DMS 273 (cell line): ENCODE results near the gene THRSP.
"Not testable (repeated sequence)": the region's sequence is repeated elsewhere in the genome, so short reads cannot be mapped to it uniquely, and the experiment has no call there.

Source experiments
- DNase-seq: peaks from one replicate; lab custom pipeline; 2025; ENCODE audit not compliant: unreplicated experiment; lab: John Stamatoyannopoulos, UW

Gene THRSP

DNA sequence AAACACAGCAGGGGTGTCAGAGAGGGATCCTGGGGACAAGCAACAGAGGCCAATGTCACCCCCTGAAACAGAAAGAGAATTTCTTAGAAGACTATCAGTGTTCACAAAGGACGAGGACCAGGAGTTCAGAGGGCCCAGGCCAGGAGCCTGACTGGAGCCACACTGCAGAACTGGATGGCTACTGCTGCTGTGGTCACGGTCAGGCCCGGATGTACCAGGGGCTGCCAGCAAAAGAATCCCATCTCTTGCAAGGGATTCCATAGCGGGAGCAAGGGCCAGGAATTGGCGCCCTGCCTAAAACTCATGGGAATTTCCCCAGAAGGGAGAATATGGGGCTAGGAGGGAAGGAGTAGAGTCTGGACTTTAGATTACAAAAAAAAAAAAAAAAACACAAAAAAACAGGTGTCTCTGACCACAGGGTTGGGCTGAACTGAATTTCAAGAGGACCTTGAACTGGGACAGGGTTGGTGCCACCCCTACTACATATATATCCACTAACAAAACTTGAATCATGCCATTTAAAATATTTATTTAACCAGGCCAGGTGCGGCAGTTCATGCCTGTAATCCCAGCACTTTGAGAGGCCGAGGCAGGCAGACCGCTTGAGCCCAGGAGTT lies 24.9 kb upstream of the THRSP start:
- peak; percentile 6 for DNase-seq

DNA sequence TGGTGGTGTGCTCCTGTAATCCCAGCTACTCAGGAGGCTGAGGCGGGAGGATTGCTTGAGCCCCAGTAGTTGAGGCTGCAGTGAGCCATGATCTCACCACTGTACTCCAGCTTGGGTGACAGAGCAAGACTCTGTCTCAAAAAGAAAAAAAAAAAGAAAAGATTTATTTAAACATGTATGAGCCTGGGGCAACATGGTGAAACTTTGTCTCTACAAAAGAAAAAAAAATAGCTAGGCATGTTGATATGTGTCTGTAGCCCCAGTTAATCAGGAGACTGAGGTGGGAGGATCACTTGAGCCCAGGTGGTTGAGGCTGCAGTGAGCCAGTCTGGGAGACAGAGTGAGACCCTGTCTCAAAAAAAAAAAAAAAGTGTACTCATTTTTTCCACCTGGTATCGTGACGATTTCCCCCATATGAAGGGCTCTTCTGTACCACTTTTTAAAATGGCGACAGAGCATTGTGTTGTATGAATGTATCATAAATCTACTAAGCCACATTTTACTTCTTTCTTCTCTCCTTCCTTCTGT lies 24.2 kb upstream of the THRSP start:
- DNase-seq: peak; percentile 34

DNA sequence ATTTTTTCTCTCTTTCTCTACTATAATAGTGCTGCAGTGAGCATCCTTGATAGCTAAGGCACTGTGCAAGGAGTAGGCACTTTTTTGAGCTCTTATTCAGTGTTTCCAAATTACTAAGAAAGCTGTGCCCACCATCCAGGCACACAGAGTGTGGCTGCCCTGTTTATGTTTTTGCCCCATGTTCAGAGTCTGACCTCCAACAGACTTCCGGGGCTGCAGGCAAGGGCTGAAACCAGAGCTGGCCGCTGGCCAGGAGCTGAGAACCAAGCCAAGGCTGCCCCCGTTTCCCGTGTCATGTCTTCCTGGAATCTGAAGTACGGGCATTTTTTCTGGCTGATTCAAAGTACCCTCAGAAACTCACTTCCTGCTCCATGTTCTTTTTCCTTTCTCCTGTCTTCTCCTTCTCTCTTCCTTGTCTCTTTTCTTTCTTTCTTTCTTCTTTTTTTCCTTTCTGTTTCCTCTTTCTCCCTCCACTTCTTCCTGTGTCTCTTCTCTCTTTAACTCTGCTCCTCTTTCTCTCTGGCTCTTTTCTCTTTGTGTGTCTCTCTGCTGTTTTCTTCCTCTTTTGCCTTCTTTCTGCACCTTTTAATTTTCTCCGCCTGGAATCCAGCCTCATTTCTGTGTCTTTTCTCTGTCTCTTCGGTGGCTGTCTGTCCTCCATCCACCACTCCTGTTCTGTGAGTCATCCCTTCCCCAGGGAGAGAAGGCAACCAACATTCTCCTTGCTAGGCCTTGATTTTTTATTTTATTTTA lies 23.6 kb upstream of the THRSP start:
- peak; percentile 77 for DNase-seq

- DNase-seq: peak; percentile 12
Observed at GRCh38 chr11:78040691-78041379, 22.8 kb upstream of the THRSP start.

DNA sequence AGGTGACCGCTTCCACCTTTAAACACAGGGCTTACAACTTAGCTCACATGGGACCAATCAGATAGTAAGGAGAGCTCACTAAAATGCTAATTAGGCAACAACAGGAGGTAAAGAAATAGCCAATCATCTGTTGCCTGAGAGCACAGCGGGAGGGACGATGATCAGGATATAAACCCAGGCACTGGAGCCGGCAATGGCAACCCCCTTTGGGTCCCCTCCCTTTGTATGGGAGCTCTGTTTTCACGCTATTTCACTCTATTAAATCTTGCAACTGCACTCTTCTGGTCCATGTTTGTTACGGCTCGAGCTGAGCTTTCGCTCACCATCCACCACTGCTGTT lies 22.3 kb upstream of the THRSP start:
- not testable (repeated sequence) for DNase-seq

DNA sequence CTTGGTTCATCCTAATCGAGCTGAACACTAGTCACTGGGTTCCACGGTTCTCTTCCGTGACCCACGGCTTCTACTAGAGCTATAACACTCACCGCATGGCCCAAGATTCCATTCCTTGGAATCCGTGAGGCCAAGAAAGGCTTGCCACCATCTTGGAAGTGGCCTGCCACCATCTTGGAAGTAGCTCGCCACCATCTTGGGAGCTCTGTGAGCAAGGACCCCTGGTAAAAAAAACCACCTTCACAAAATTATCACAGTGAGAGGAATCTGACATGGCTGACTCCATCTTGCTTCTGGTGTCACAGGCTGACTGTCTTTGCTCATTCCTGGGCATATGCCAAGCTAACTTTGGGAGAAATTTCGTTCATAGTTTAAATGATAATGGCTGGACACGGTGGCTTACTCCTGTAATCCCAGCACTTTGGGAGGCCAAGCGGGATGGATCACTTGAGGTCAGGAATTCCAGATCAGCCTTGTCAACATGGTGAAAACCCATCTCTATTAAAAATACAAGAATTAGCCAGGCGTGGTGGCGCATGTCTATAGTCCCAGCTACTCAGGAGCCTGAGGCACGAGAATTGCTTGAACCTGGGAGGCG lies 21.7 kb upstream of the THRSP start:
- no peak for DNase-seq

DNA sequence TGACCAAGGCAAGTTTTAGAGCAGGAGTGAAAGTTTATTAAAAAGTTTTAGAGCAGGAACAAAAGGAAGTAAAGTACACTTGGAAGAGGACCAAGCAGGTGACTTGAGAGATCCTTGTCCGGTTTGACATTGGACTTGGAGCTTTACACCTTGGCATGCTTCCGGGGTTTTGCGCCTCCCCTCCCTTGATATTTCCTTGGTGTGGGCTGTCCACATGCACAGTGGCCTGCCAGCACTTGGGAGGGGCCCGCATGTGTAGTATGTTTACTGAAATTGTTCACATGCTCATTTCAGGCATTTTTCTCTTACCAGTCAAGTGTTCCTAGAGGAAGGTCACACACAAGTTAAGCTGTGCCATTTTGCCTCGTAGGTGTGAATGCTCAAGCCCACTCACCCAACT lies 19.0 kb upstream of the THRSP start:
- no peak for DNase-seq

DNA sequence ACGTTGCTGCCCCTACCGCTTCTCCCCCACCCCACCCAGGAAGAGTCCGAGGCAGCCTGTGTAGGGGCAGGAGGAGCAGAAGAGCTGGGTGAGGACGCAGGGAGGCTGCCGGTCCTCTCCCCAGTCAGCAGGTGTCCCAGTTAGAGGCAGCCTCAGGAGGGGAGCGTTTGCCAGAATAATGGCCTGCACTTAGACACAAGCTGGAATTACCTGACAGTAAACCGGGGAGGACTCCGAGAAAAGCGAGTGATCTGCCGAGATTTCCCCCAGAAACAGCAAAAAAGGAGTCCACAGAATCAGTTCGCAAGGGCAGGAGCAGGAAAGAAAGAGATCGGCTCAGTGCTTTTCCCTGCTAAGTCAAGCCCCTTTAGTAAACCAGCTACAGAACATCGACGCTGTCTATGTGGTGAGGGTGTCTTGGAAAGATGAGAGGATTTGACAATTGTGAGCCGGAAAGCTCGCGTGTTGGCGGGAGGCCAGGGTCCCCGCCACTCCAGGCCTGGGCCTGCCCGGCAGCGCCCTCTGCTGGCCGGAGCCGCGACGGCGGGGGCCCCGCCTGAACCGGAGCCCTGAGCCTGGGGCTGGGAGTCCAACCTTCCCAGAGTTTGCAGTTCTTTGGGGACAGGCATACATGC lies 17.7 kb upstream of the THRSP start:
- peak; percentile 88 for DNase-seq

GRCh38 chr11:78046486-78046854 lies 17.2 kb upstream of the THRSP start:
- no peak for DNase-seq

- DNase-seq: peak; percentile 63
Observed at GRCh38 chr11:78048561-78048960, 15.1 kb upstream of the THRSP start.

DNA sequence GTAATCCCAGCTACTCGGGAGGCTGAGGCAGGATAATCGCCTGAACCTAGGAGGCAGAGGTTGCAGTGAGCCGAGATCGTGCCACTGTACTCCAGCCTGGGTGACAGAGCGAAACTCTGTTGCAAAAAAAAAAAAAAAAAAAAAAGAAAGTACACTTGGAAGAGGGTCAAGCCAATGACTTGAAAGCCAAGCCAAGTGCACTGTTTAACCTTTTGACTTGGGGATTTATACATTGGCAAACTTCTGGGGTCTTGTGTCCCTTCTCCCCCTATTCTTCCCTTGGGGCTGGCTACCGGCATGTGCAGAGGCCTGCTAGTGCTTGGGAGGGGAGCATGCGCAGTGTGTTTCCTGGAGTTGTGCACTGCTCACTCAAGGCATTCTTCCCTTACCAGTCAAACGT lies 14.3 kb upstream of the THRSP start:
- no peak for DNase-seq

- no peak for DNase-seq
Observed at GRCh38 chr11:78050964-78051831, 12.5 kb upstream of the THRSP start.

DNA sequence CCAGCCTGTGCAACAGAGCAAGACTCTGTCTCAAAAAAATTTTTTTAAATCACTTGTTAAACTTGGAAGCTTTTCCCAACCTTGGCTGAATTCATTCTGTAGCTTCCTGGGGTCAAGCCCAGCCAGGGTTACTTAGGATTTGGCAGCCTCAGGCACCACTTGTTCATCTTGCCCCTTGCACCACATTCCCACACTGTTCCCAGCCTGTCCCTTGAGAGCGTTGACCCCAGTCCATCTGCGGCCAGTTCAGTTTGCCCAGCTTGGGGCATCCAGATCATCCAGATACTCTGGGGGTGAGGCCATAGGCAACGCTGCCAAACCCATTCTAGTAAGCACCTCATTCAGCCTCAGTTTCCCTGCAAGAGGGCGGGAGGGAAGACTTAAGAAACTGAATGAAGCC lies 8.7 kb upstream of the THRSP start:
- DNase-seq: no peak

GRCh38 chr11:78056093-78056492 lies 7.6 kb upstream of the THRSP start:
- DNase-seq: no peak

- no peak for DNase-seq
Observed at GRCh38 chr11:78057462-78058055, 6.1 kb upstream of the THRSP start.

- DNase-seq: not testable (repeated sequence)
Observed at GRCh38 chr11:78059749-78060328, 3.8 kb upstream of the THRSP start.

- no peak for DNase-seq
Observed at GRCh38 chr11:78060533-78060932, 3.1 kb upstream of the THRSP start.

DNA sequence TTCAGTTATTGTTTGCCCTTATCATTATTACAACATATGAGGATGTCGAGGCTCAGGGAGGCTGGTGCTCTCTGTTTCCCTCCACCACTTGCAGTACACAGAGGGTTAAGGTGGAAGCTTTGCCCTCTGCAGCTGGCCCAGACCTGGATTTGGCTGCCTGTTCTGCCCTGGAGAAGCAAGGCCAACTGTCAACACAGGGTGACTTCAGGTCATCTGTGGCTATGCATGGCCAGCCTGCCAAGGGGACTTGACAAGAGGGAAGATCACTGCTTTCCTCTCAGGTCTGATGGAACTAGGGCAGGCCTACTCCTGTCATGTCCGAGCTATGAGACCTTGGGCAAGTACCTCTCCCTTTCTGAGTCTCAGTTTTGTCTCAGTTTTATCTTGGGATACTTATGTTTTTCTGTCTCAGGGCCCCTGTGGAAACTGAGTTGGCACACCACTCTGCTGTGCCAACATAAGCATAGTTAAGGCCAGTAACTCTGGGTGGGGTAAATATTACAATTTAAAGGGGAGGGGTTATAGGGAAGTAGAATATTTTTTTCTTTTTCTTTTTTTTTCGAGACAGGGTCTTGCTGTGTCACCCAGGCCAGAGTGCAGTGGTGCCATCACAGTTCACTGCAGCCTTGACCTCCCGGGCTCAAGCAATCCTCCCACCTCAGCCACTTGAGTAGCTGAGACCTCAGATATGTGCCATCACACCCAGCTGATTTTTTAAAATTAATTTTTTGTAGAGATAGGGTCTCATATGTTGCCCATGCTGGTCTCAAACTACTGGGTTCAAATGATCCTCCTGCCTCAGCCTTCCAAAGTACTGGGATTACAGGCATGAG lies 2.4 kb upstream of the THRSP start:
- peak; percentile 68 for DNase-seq

- DNase-seq: no peak
Observed at GRCh38 chr11:78061921-78062311, 1.7 kb upstream of the THRSP start.
